ENCODE measurements around the gene TDRD10.

- TF ChIP-seq, protein P1, sequence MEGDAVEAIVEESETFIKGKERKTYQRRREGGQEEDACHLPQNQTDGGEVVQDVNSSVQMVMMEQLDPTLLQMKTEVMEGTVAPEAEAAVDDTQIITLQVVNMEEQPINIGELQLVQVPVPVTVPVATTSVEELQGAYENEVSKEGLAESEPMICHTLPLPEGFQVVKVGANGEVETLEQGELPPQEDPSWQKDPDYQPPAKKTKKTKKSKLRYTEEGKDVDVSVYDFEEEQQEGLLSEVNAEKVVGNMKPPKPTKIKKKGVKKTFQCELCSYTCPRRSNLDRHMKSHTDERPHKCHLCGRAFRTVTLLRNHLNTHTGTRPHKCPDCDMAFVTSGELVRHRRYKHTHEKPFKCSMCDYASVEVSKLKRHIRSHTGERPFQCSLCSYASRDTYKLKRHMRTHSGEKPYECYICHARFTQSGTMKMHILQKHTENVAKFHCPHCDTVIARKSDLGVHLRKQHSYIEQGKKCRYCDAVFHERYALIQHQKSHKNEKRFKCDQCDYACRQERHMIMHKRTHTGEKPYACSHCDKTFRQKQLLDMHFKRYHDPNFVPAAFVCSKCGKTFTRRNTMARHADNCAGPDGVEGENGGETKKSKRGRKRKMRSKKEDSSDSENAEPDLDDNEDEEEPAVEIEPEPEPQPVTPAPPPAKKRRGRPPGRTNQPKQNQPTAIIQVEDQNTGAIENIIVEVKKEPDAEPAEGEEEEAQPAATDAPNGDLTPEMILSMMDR (IDR thresholded peaks at IDR 0.05; ENCODE audit: low read depth, low read length) = no peak
- TF ChIP-seq EZH2phosphoT487 (IDR thresholded peaks at IDR 0.05; ENCODE audit: low read depth) = no peak
These were observed 2.6 kb upstream of the TDRD10 start for GRCh38 chr1:154499446-154499845.
